Measurements from ENCODE around the gene MIB1. TPM values are rescaled to one million over a fixed set of nuclear protein-coding genes. Genes with fewer than 3 reads are reported as not detected.

The MIB1 gene
- polyA plus RNA-seq, 3 donors: 70.5 to 76.7 (median 71.9) TPM

GRCh38 chr18:21865043-21865442 is 124.5 kb downstream of the MIB1 start:
- DNase-seq (ENCODE audit: low read depth in 3 of 3, low spot score in 2 of 3): no peak

- DNase-seq (ENCODE audit: low read depth in 3 of 3, low spot score in 2 of 3): no peak
Measured at GRCh38 chr18:21868770-21869169, 128.2 kb downstream of the MIB1 start.

- no peak for DNase-seq (ENCODE audit: low read depth in 3 of 3, low spot score in 2 of 3)
Measured at GRCh38 chr18:21889570-21889969, 149.0 kb downstream of the MIB1 start.

GRCh38 chr18:21894619-21895367 is 154.2 kb downstream of the MIB1 start:
- no peak for DNase-seq (ENCODE audit: low read depth in 3 of 3, low spot score in 2 of 3)

GRCh38 chr18:21896732-21897336 is 156.2 kb downstream of the MIB1 start:
- no peak for DNase-seq (ENCODE audit: low read depth in 3 of 3, low spot score in 2 of 3)

GRCh38 chr18:21897811-21898210 is 157.2 kb downstream of the MIB1 start:
- no peak for DNase-seq (ENCODE audit: low read depth in 3 of 3, low spot score in 2 of 3)

GRCh38 chr18:21900605-21901352 is 160.2 kb downstream of the MIB1 start:
- DNase-seq (ENCODE audit: low read depth in 3 of 3, low spot score in 2 of 3): no peak

- no peak for DNase-seq (ENCODE audit: low read depth in 3 of 3, low spot score in 2 of 3)
Measured at GRCh38 chr18:21901423-21901945, 160.9 kb downstream of the MIB1 start.

GRCh38 chr18:21903709-21904108 is 163.1 kb downstream of the MIB1 start:
- DNase-seq (ENCODE audit: low read depth in 3 of 3, low spot score in 2 of 3): no peak

GRCh38 chr18:21904856-21905255 is 164.3 kb downstream of the MIB1 start:
- DNase-seq (ENCODE audit: low read depth in 3 of 3, low spot score in 2 of 3): no peak

- no peak for DNase-seq (ENCODE audit: low read depth in 3 of 3, low spot score in 2 of 3)
Measured at GRCh38 chr18:21907451-21907850, 166.9 kb downstream of the MIB1 start.

GRCh38 chr18:21908711-21909110 is 168.1 kb downstream of the MIB1 start:
- no peak for DNase-seq (ENCODE audit: low read depth in 3 of 3, low spot score in 2 of 3)

- no peak for DNase-seq (ENCODE audit: low read depth in 3 of 3, low spot score in 2 of 3)
Measured at GRCh38 chr18:21910906-21911305, 170.3 kb downstream of the MIB1 start.

- DNase-seq (ENCODE audit: low read depth in 3 of 3, low spot score in 2 of 3): no peak
Measured at GRCh38 chr18:21911551-21911950, 171.0 kb downstream of the MIB1 start.

GRCh38 chr18:21912339-21913239 is 172.0 kb downstream of the MIB1 start:
- DNase-seq (ENCODE audit: low read depth in 3 of 3, low spot score in 2 of 3): no peak

GRCh38 chr18:21914739-21915319 is 174.2 kb downstream of the MIB1 start:
- DNase-seq (ENCODE audit: low read depth in 3 of 3, low spot score in 2 of 3): no peak

GRCh38 chr18:21915546-21915945 is 175.0 kb downstream of the MIB1 start:
- no peak for DNase-seq (ENCODE audit: low read depth in 3 of 3, low spot score in 2 of 3)

GRCh38 chr18:21916594-21916993 is 176.0 kb downstream of the MIB1 start:
- no peak for DNase-seq (ENCODE audit: low read depth in 3 of 3, low spot score in 2 of 3)

- no peak for DNase-seq (ENCODE audit: low read depth in 3 of 3, low spot score in 2 of 3)
Measured at GRCh38 chr18:21918693-21919092, 178.1 kb downstream of the MIB1 start.
